Stimulated activated CD8-positive, alpha-beta memory T cell treated with anti-CD3 and anti-CD28 coated beads, Interleukin-7, amount 100 ng/mL, for 4 hours (primary cell): ENCODE results near the gene GUCA2B.

Source experiments
- DNase-seq, 2 donors: peaks; one replicate each; pipeline ENCODE4 v3.0.0-alpha.2; 2020; ENCODE audit warnings: low read depth in 2 of 2

Gene GUCA2B

GRCh38 chr1:42152907-42153600 is at the start of gene GUCA2B:
GUCA2B (plus strand) TSS chr1:42153410; CDS start chr1:42153451, 41 bp downstream.
- DNase-seq = no peak

DNA sequence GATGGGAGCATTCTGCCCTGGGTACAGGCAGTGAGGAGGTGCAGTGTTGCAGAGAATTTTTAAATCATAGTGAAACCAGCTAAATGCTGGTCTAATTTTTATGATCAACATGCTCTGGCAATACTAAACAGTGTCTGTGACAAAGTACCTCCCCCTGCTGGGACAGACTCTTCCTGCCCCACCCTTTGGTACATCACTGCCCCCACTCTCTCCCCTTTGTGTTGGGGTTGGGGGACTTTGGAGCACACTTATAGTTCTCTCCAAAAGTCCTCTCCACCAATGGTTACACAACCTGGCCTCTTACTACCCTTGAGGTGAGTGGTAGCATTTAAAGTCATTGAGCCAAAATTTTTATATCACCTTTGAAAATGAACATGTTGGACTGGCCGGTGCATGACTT is 48.2 kb upstream of the GUCA2B start:
- no peak for DNase-seq

DNA sequence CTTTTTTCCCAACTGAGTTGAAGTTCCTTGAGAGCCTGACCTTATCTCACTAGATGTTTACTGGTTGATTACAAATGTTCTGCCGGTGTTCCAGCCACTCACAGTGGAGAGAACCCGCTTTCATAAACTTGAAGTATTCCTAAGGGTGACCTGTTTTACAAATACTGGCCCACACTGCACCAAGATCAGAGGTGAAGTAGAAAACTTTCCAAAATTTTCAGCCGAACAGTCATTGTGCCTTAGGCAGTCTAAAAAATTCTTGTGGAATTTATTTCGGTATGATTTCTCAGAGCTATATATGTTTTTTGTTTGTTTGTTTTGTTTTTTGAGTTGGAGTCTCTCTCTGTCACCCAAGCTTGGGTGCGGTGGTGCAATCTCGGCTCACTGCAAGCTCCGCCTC is 44.9 kb upstream of the GUCA2B start:
- DNase-seq = no peak

GRCh38 chr1:42109600-42109999 is 43.6 kb upstream of the GUCA2B start:
- DNase-seq = no peak

DNA sequence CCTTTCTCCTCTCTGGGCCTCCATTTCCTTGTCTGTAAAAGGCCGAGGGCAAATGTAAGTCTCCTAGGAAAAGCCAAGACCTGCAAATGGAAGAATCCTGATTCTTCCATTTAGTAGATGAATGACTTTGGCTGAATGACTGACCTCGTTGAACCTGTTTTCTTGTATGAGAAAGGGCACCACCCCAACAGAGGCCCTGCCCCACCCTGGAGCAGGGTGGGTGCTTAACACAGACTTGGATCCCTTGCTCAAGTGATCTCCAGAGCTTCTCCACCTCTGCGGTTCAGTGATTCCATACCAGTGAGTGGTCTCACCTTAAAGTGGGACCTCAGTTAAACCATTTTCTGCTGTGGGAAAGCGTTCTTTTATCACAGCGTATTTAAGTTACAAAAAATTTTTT is 39.0 kb upstream of the GUCA2B start:
- no peak for DNase-seq

GRCh38 chr1:42117214-42117613 is 36.0 kb upstream of the GUCA2B start:
- DNase-seq = no peak

DNA sequence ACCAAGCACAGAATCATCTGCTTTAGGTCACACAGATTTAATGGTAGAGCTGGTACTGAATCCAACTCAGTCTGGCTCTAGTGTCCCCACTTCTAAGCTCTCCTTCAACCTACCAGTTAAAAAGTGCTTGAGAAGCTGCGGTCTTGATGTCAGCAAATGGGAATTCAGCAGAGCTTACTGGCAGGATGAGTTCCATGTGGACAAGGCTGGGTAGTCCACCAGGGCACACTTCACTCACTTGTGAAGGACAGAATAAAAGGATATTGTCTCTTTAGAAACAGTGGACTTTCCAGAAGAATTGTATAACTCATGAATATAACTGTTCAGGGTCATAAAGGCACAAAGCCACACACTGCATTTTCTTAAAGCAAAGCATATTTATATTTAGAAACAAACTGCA is 35.1 kb upstream of the GUCA2B start:
- no peak for DNase-seq

DNA sequence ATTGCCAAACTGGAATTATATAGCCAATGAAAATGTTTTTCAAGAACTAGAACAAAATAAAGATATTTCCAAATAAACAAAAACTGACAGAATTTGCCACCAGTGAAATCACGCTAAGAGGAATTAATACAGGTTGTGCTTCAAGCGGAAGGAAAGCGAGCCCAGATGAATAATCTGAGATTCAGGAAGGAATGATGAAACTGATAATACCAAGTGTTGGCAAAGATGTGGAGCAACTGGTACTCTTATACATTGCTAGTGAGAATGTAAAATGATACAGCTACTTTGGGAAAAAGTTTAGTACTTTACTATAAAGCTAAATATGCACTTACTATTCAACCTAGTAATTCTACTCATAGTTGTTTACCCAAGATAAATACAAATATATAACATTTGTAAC is 30.8 kb upstream of the GUCA2B start:
- DNase-seq = no peak

DNA sequence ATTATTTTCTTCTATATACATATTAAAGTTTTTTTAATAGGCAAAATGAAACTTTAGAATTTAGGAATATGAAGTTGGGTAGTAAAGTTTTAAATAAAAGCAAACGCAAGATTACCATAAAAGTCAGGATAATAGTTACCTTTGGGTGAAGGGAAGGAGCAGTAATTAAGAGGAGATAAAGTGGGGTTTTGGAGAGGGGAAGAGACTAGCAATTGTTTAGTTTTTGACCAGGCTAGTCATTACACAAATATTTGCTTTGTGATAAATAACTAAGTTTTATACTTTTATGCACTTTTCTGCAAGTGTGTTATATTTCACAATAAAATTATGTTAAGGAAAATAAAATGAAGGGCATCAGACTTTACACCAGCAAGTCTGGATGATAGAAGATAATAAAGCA is 27.7 kb upstream of the GUCA2B start:
- DNase-seq = no peak

DNA sequence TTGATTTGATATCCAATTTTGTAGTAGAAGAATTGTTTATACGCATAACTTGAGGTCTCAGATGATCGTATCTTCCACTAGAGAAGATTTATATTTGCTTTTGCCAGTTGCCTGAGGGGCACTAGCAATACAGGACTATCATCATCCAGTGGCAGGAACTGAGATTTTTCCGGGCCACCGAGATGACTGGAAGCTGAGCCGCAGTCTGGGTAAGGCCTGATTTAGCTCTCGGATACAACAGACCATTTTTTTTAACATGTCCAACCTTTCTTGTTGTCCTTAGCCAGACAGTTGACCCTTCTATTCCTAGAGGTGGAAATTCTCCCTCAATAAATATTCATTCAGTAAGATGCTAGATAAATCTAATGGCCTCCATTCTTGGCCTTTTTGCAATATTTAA is 25.4 kb upstream of the GUCA2B start:
- no peak for DNase-seq

GRCh38 chr1:42128499-42128898 is 24.7 kb upstream of the GUCA2B start:
- no peak for DNase-seq

DNA sequence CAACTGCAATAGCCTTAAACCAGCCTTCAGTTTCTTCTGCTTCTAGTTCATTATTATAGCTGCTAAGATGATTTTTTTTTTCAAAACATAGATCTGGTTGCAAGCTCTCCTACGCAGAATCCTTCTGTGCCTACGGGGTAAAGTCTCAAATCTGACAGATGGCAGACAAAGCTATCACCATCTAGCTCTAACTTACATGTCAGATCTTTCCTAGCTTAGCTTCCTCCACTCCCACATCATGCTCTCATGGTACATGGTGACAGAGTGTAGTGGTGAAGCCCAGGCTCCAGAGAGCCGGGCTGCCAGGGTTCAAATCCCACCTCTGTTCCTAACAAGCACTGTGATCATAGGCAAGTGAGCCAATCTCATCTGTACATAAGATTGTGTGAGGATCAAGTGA is 24.2 kb upstream of the GUCA2B start:
- DNase-seq = no peak

DNA sequence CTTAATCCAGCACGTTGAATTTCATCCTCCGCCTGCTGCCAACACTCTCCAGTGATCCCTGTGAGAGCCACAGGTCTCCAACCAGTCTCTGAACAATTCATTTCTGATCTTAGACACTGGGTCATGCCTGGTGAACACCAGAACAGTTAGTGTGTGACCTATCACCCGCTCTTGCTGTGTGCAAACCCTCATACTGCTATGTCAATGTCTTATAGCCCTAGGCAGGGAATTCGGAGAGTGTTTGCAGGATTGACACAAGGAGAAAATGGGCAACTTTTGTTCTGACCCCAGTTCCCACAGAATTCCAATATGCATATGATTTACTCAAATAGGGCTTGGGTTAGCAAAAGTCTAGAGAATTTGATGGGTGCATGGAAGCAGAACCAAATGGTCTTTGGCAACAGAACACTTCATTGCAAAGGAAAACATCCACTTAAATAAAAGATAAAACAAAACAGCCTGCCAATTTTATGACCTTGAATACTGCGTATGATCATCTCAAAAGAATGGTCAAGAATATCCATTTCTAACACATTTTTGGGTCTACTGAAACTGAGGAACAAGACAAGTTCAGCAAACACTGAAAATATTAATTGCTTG is 23.0 kb upstream of the GUCA2B start:
- DNase-seq = no peak

DNA sequence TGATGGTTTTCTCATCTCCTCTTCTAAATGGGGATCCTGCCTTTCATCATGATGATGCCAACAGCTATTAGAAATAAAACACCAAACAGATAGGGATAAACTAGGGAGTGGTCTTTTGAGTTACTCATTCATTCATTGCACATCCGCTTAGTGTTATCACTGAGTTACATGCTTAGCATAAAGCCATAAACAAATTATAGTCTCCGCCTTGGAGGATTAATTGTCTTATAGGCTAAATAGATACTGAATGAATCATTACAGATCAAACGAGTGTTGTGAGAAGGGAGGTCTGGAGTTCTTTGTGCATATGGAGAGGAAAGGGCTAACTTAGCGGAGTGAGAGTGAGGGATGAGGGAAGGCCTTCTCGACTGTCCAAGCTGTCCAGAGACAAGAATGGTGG is 19.8 kb upstream of the GUCA2B start:
- DNase-seq = no peak

DNA sequence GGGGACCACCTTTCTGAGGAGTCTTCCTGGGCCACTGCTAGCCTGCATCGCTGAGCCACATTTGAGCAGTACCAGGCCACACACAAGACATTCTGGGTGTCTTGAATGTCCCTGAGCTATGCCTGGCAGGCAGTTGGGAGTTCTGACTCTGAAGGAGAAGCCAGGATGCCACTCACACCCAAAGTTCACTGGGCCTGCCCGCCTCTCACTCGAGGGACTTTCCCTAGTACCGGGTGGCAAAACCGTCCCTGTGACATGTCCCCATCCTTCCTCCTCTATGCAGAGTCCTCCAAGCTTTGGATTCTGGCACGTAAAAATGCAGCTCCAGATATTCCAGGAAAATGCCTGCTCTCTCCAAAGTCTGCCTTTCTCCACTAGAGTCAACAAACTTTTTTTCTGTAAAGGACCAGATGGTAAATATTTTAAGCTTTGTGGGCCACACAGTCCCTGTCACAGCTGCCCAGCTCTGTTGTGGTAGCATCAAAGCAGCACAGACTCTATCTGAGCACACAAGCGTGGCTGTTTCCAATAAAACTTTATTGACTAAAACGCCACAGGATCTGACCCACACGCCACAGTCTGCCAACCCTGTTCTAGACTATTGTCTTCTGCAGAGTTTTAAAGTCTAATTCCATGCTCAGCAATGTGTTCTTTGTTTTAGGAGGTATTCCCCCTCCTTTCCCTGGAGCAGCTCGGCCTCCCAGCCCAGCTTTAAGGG is 19.2 kb upstream of the GUCA2B start:
- no peak for DNase-seq

DNA sequence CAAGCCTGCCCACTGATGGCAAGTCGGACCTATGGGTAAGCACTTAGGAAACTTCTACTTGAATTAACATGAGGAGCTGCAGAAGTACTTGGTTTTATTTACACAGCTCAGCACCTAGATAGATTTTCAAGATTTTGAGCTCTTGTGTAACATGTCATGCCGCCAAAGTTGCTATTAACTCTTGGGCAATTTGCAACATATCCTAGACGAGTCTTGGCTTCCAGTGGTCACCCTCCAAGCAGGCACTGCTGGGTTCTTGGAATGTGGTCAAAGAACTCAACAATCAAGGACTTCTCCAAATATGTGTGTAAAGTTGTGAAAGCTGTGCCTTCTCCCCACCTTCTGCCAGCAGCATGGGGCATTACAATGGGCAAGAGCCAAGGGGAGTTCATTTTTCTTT is 17.8 kb upstream of the GUCA2B start:
- no peak for DNase-seq

DNA sequence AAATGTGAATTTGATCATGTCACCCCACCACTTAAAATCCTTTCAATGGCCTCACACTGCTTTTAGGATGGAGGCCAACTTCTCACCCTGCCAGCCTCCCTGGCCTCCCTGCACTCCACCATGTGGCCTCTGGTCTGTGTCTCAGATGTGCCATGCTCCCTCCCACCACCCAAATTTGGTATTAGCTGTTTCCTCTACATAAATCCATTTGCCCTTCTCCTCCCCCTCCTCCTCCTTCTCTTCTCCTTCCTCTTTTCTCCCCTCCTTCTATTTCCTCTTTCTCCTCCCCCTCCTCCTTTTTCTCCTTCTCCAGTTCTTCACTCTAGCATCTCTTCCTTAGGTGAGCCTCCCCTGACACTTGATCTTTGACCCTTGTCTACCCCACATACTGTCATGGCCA is 16.7 kb upstream of the GUCA2B start:
- DNase-seq = no peak

- DNase-seq = no peak
Observed at GRCh38 chr1:42137766-42138165, 15.4 kb upstream of the GUCA2B start.

GRCh38 chr1:42138586-42138985 is 14.6 kb upstream of the GUCA2B start:
- DNase-seq = no peak

- no peak for DNase-seq
Observed at GRCh38 chr1:42139444-42139843, 13.8 kb upstream of the GUCA2B start.

DNA sequence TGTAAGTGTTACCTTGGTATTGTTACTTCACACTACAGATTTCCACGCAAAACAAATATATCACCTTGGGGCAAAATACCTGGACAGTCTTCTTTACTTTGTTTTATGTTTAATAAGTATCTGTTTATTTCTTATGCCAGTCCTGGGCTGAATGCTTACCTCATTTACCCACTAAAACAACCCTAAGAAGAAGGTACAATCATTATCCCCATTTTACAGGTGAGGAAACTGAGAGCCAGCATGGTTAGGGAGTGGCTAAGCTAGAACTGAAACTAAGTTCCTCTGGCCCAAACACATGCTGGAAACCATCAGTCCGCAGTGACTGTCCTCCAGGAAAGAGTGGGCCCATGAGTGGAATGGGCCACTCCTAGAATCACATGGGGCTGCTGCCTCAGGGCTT is 13.0 kb upstream of the GUCA2B start:
- DNase-seq = no peak

DNA sequence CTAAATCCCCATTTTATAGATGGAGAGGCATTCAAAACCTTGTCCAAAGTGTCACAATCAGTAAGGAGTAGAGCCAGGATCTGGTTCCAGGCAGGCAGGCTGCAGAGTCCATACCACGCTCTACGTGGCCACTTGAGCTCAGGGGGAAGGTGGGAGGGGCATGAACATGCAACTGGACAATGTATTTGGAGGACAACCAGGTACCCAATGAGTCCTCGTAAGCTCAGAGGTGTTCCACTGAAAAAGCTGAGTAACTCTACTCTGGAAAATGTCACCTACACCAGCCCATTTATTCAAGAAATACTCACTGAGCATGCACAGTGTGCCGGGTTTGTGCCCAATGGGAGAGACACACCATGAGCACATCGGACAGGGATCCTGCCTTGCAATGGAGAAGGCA is 11.2 kb upstream of the GUCA2B start:
- no peak for DNase-seq
